GM21447 (cell line): ENCODE data around the gene CPLX4.

Experiments
- ATAC-seq: cut with Tn5 transposase; IDR thresholded peaks from one replicate; pipeline ENCODE4 v1.9.1; 2021; ENCODE audit not compliant: unreplicated experiment

CPLX4 gene

DNA sequence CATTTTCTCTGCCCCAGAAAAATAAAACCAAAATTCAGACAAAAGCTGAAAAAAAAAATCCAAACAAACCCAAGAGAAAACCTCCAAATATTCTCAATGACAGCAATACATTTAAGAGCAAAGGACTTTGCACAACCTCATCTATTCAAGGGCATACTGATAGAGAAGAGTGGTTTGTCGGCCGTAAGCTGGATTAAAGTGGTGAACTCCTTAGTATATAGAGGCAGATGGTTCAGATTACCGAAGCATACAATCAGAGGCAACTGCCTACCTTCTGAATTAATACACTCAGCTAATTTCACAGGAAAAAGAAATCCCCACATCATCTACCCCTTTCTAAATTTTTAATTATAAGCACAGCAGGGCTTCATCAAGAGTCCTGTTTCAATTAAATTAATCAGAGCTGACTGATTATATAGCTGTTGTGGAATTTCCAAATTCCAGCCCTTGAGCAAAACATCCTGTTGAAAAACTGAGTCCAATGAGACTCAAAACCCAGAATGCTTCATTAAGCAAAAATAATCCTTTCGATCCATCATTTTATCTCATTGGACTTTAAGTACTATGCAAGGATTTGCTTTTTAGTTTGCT is at the start of gene CPLX4:
Gene CPLX4 (minus strand): TSS at position 190 of the 591 bp plus-strand sequence. CDS start 187 bp downstream, at position 3.
- no peak for ATAC-seq

- ATAC-seq: no peak
Observed at GRCh38 chr18:59360381-59360780, 41.9 kb upstream of the CPLX4 start.

DNA sequence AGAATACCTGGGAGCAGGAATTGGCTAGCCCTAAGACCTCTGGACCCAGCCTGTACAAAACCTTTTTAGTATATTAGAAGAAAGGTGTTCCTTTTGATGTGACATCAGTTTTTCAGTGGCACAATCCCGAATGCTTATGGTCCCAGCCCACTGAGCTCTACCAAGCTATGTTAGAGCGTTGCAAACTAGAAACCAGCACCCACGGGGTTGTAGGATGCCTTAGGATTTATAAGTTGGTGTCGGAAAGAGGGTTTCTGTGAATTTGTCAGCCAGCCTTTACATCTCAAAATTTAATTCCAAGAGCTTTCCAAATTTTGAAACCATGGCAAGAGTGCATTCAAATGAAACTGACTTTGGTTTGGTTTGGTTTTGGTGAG is 41.1 kb upstream of the CPLX4 start:
- peak; percentile 26 for ATAC-seq

DNA sequence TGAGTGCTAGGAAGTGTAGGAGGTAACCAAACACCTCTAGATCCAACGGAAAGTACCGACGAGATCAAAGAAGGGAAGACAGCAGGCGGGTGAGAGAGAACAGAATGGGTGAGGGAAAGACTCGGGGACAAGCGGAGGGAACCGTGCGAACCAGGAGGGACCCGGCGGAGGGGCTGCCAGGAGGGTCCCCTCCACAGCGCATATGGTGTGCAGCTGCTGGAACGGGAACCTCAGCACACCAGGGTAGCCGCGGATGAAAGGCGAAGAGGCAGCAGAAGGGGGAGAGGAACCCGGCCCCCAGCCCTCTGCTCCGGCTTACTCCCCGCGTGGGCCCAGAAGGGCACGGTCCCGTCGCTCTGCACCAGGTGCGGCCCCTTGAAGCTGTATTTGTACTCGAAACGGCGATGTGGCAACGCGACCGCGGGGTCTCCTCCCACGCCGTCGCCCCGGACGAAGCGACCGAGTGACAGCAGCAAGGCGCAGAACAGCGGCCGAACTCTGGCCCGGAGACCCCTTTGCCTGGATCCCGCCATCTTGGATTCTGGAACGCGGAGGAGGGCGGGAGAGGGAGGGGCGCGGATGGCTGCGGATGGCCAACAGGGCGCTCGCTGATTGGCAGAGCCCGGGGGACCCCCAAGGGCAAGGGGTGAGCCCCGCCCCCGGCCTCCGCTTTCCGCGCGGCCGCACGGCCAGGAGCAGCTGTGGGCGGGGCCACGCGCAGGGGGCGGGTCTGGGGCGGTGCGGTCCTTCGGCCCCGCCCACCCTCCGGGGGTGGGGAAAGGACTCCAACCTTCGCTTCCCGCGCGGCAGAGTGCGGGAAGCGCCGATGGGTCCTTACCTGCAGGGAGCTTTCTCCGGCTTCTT is 40.5 kb upstream of the CPLX4 start, which contains the start of gene LMAN1:
Gene LMAN1 (minus strand): TSS at position 554 of the 864 bp plus-strand sequence. CDS start 21 bp downstream, at position 533.
- peak; percentile 90 for ATAC-seq

DNA sequence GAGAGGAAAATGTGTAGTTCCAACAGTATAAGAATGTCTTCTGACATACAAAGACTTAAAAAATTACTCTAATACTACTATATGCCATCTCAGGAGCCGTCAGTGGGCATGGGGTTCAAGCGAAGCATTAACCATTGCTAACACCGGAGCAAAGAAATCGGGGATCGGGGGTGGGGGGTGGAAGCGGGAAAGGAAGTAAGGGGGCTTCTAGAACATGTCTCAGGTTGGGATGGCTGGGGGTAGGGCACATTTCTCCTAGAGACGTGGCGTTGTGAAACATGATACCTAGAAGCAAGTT is 39.9 kb upstream of the CPLX4 start:
- ATAC-seq: no peak

DNA sequence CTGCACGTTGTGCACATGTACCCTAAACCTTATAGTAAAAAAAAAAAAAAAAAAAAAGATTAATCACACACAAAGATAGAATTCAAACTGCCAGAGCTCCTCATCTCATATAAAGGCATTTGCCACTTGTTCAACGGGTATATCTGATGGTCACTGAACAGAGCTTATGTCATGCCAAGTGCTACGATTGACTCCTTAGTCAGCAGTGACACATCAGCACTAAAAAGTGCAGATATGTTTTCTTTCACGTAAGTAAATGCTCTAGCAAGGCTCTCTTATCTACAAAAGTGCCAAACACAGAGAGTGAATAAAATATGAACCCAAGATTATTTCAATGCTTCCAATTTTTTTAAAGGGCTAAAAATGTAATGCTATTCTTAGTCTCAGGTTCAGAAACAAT is 39.5 kb upstream of the CPLX4 start:
- no peak for ATAC-seq

GRCh38 chr18:59354731-59355130 is 36.3 kb upstream of the CPLX4 start:
- ATAC-seq: no peak

GRCh38 chr18:59353079-59353680 is 34.7 kb upstream of the CPLX4 start:
- ATAC-seq: no peak

- ATAC-seq: no peak
Observed at GRCh38 chr18:59352250-59352855, 33.9 kb upstream of the CPLX4 start.

DNA sequence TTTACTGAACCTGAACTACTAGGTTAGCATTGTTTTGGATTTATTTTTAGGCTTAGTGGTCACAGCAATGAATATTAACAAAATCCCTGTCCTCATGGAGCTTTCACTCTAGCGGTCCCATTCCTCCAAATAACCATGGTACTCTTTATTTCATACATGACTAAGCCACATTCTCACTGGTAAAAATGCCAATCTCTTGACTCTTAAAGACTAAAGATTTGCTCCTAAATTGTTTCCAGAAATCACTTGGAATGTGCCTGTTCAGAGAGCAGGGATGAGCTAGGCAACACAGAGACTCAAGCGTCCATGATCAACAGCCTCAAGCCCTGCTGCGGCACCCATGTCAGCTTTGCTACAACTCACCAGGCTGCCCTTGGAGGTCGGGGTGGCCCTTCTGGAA is 27.1 kb upstream of the CPLX4 start:
- ATAC-seq: no peak

GRCh38 chr18:59344996-59345395 is 26.5 kb upstream of the CPLX4 start:
- ATAC-seq: no peak

GRCh38 chr18:59343926-59344325 is 25.5 kb upstream of the CPLX4 start:
- ATAC-seq: no peak

- ATAC-seq: no peak
Observed at GRCh38 chr18:59340817-59341216, 22.4 kb upstream of the CPLX4 start.

GRCh38 chr18:59340312-59340711 is 21.9 kb upstream of the CPLX4 start:
- ATAC-seq: no peak

GRCh38 chr18:59332986-59333385 is 14.5 kb upstream of the CPLX4 start:
- ATAC-seq: no peak

DNA sequence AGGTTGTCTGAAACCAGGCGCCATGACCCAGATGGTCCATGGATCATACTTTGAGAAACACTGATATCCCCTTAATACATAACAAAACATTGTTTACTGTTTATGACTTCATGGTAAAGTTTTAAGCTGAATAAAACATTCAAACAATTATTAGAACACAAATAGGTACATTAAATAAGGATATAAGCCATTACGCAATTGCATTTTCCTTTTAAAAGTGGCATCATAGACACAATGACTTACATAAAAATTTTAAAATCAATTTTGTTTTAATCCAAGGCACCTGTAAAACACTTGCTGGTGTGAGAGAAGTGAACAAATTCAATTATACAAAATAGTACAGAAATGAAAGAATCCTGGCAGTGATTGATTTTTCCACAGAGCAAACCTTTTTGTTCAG is 10.2 kb upstream of the CPLX4 start:
- ATAC-seq: no peak

GRCh38 chr18:59325965-59326364 is 7.5 kb upstream of the CPLX4 start:
- no peak for ATAC-seq

DNA sequence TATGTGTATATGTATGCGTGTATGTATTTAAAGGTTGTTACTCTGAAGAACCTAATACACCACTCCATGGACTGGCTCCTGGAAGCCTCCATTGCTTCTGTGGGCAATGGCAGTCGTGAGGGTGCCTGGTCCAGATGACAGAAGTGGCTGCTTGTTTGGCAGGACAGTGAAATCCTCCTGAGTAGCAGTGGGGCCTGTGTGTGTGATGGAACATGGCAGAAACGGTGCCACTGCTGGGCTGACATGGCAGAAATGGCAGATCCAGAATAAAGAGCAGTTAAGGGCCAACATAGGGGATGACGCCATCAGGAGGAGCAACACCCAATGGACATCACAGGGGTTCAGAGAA is 6.1 kb upstream of the CPLX4 start:
- no peak for ATAC-seq

- no peak for ATAC-seq
Observed at GRCh38 chr18:59323931-59324622, 5.6 kb upstream of the CPLX4 start.

GRCh38 chr18:59311631-59312030 is 6.8 kb downstream of the CPLX4 start:
- no peak for ATAC-seq

GRCh38 chr18:59308938-59309260 is 9.6 kb downstream of the CPLX4 start:
- ATAC-seq: no peak
